Mesendoderm (in vitro differentiated cells): ENCODE data around the gene MARK3.

Experiments used
- DNase-seq: peaks from one replicate; pipeline ENCODE4 v3.0.0; 2013
- H2AK5ac ChIP-seq: 2 replicates; pipeline ENCODE4 v1.6.1; 2013; ENCODE audit warnings: low read length, inconsistent platforms
- H2BK120ac ChIP-seq: 2 replicates; pipeline ENCODE4 v1.6.1; 2013; ENCODE audit warnings: low read depth, mild to moderate bottlenecking, low read length, moderate library complexity, mixed read lengths
- H2BK15ac ChIP-seq: replicated peaks from 2 replicates; pipeline ENCODE4 v1.6.1; 2013; ENCODE audit warnings: low read depth, mild to moderate bottlenecking, moderate library complexity
- H2BK5ac ChIP-seq: 2 replicates; pipeline ENCODE4 v1.6.1; 2013; ENCODE audit warnings: low read length, inconsistent platforms
- H3K18ac ChIP-seq: 2 replicates; pipeline ENCODE4 v1.6.1; 2013; ENCODE audit warnings: mild to moderate bottlenecking, low read length, mixed read lengths
- H3K23ac ChIP-seq: one replicate; pipeline ENCODE4 v1.6.1; 2013; ENCODE audit warnings: low read length
- H3K27ac ChIP-seq: 2 replicates; pipeline ENCODE4 v1.5.1; 2013; ENCODE audit warnings: low read depth, mild to moderate bottlenecking, inconsistent platforms, low read length, moderate library complexity
- H3K27me3 ChIP-seq: 2 replicates; pipeline ENCODE4 v1.6.1; 2013; ENCODE audit warnings: low read length, control low read depth, mild to moderate bottlenecking, inconsistent platforms; ENCODE audit not compliant: insufficient read depth, poor library complexity
- H3K36me3 ChIP-seq: 2 replicates; pipeline ENCODE4 v1.6.1; 2013; ENCODE audit warnings: low read length, inconsistent platforms; ENCODE audit not compliant: control insufficient read depth, insufficient read depth
- H3K4ac ChIP-seq: one replicate; pipeline ENCODE4 v1.6.1; 2013; ENCODE audit warnings: low read depth, mild to moderate bottlenecking, low read length, moderate library complexity
- H3K4me1 ChIP-seq: 2 replicates; pipeline ENCODE4 v1.6.1; 2013; ENCODE audit warnings: low read depth, low read length, inconsistent platforms; ENCODE audit not compliant: control insufficient read depth
- H3K4me2 ChIP-seq: 2 replicates; pipeline ENCODE4 v1.6.1; 2013; ENCODE audit warnings: low read length
- H3K4me3 ChIP-seq: 2 replicates; pipeline ENCODE4 v1.5.1; 2013; ENCODE audit warnings: mild to moderate bottlenecking, low read length
- H3K56ac ChIP-seq: one replicate; pipeline ENCODE4 v1.6.1; 2013; ENCODE audit warnings: low read length
- H3K79me1 ChIP-seq: 2 replicates; pipeline ENCODE4 v1.6.1; 2013; ENCODE audit warnings: low read length, inconsistent platforms
- H3K79me2 ChIP-seq: 2 replicates; pipeline ENCODE4 v1.6.1; 2013; ENCODE audit warnings: mild to moderate bottlenecking, low read length; ENCODE audit not compliant: control insufficient read depth, insufficient read depth
- H3K9ac ChIP-seq: 2 replicates; pipeline ENCODE4 v1.6.1; 2013; ENCODE audit warnings: low read length, inconsistent platforms
- H4K5ac ChIP-seq: one replicate; pipeline ENCODE4 v1.6.1; 2013; ENCODE audit warnings: low read length
- H4K8ac ChIP-seq: one replicate; pipeline ENCODE4 v1.6.1; 2013; ENCODE audit warnings: low read depth, mild to moderate bottlenecking, control low read depth, low read length, moderate library complexity
- WGBS: extraction: QIAGEN DNeasy Blood & Tissue Kit; methylation state at CpG from one replicate; pipeline ENCODE4 v1.1.7; 2013; ENCODE audit warnings: low lambda C conversion rate, missing lambda C conversion rate; ENCODE audit not compliant: insufficient coverage; ENCODE audit errors: extremely low coverage; 5-methylcytosine and 5-hydroxymethylcytosine counted together

The MARK3 gene

GRCh38 chr14:103372017-103372416, 13.2 kb upstream of the MARK3 start:
- no peak for DNase-seq
- Histone ChIP-seq H3K79me2 (no peaks in the 10 kb centered on the region), H3K27me3 (no peaks in the 10 kb centered on the region), H3K4me2 (no peak overlapping the region), H3K27ac (no peak overlapping the region), H3K18ac (no peak overlapping the region), H3K4me3 (no peak overlapping the region), H3K4ac (no peak overlapping the region), H3K4me1 (no peaks in the 10 kb centered on the region), H2BK15ac (no peak overlapping the region), H2BK120ac (no peak overlapping the region), H2AK5ac (no peak overlapping the region), H3K36me3 (no peaks in the 10 kb centered on the region), H4K5ac (no peak overlapping the region), H3K79me1 (no peaks in the 10 kb centered on the region), H3K9ac (no peak overlapping the region), H4K8ac (no peak overlapping the region), H3K56ac (no peak overlapping the region), H3K23ac (no peak overlapping the region), H2BK5ac (no peak overlapping the region)
- WGBS = no CpG with 5 or more reads among the region's 23 CpGs

DNA sequence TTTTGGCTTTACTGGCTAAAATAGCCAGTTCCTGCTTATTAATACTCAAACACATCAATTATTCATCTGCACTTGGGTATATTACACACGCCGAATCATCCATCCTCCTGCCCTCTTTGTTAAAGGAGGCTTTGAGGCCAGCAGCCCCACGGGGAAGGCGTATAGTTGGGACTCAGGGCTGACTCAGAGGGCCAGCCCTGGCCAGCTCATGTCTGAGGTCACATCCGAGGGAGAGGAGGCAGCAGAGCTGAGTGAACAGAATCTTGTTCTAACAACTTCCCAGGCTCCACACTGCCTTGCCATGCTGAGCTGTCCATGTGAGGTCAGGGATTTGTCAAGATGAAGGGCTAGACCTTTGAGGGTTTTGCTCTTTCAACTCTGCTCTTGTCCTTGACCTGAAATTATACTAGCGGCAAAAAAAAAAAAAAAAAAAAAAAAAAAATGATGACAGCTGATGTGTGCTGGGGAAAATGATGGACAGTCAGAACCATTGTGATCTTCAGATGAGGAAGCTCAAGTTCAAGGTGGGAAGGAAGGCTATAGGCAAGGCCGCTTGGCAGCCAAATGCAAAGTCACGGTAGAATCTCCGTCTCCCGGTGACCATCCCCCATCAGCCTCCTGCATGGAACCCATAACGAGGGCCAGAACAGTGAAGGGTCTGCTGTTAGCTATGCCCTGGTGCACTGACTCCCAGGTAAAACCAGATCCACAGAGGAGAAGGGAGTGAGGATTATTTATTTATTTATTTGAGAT, 12.5 kb upstream of the MARK3 start:
- no CpG with 5 or more reads among the region's 11 CpGs for WGBS
- Histone ChIP-seq H4K5ac (no peak overlapping the region), H3K79me1 (no peaks in the 10 kb centered on the region), H3K9ac (no peak overlapping the region), H3K56ac (no peak overlapping the region), H3K23ac (no peak overlapping the region), H3K4me3 (no peak overlapping the region), H3K27me3 (no peaks in the 10 kb centered on the region), H3K4ac (no peak overlapping the region), H3K36me3 (no peaks in the 10 kb centered on the region), H4K8ac (no peak overlapping the region), H3K4me1 (no peaks in the 10 kb centered on the region), H2BK5ac (no peak overlapping the region), H3K4me2 (no peak overlapping the region), H2AK5ac (no peak overlapping the region), H3K27ac (no peak overlapping the region), H3K18ac (no peak overlapping the region), H2BK120ac (no peak overlapping the region), H3K79me2 (no peaks in the 10 kb centered on the region), H2BK15ac (no peak overlapping the region)
- DNase-seq = peak; percentile 73

GRCh38 chr14:103374121-103374520, 11.1 kb upstream of the MARK3 start:
- Histone ChIP-seq H3K56ac (no peak overlapping the region), H3K18ac (no peak overlapping the region), H3K27me3 (no peaks in the 10 kb centered on the region), H3K9ac (no peak overlapping the region), H3K23ac (no peak overlapping the region), H2BK15ac (no peak overlapping the region), H4K8ac (no peak overlapping the region), H2AK5ac (no peak overlapping the region), H3K4ac (no peak overlapping the region), H4K5ac (no peak overlapping the region), H2BK5ac (no peak overlapping the region), H3K4me2 (no peak overlapping the region), H3K79me1 (no peaks in the 10 kb centered on the region), H3K27ac (no peak overlapping the region), H2BK120ac (no peak overlapping the region), H3K79me2 (no peaks in the 10 kb centered on the region), H3K4me1 (no peaks in the 10 kb centered on the region), H3K4me3 (no peak overlapping the region), H3K36me3 (no peaks in the 10 kb centered on the region)
- DNase-seq = no peak
- no CpG with 5 or more reads among the region's 11 CpGs for WGBS

DNA sequence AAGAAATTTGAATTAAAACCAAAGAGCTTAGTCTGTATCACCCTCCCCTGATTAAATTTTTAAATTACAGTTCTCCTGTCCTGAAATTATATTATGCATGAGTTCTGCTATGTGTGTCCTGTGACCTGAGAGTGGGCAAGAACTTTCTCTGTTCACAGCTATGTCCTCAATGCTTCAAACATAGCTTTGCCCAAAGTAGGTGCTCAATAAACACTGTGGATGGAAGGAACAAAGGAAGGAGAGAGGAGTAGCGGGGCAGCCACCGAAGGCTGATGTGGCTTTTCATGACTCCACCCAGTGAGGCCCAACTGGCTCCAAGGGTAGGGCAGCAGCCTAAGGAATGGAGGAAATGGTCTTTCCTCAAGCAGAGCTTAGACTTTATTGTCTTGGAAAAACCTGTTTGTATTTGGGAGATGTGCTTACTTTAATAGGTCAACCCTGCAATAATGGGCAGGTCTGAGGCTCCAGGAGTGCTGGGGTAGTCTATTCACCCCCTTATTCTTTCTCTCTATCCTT, 7.6 kb upstream of the MARK3 start:
- no peak overlapping the region for H2BK15ac ChIP-seq
- no peaks in the 10 kb centered on the region for H3K79me1 ChIP-seq
- H3K9ac ChIP-seq = no peak overlapping the region
- H3K27ac ChIP-seq = no peak overlapping the region
- H3K23ac ChIP-seq = no peak overlapping the region
- no CpG with 5 or more reads among the region's 2 CpGs for WGBS
- no peaks in the 10 kb centered on the region for H3K79me2 ChIP-seq
- H4K8ac ChIP-seq = no peak overlapping the region
- H3K36me3 ChIP-seq = no peaks in the 10 kb centered on the region
- no peaks in the 10 kb centered on the region for H3K27me3 ChIP-seq
- H4K5ac ChIP-seq = no peak overlapping the region
- no peak overlapping the region for H3K4me3 ChIP-seq
- H2BK5ac ChIP-seq = no peak overlapping the region
- no peak overlapping the region for H2BK120ac ChIP-seq
- H3K56ac ChIP-seq = no peak overlapping the region
- no peak overlapping the region for H3K4me2 ChIP-seq
- H3K18ac ChIP-seq = no peak overlapping the region
- no peak overlapping the region for H2AK5ac ChIP-seq
- H3K4me1 ChIP-seq = no peaks in the 10 kb centered on the region
- DNase-seq = no peak
- no peak overlapping the region for H3K4ac ChIP-seq

GRCh38 chr14:103378038-103378854, 7.0 kb upstream of the MARK3 start:
- Histone ChIP-seq H2BK15ac (no peak overlapping the region), H3K4me2 (no peak overlapping the region), H3K27me3 (no peaks in the 10 kb centered on the region), H4K8ac (no peak overlapping the region), H3K56ac (no peak overlapping the region), H3K27ac (no peak overlapping the region), H2BK120ac (no peak overlapping the region), H2AK5ac (no peak overlapping the region), H3K18ac (no peak overlapping the region), H3K9ac (no peak overlapping the region), H2BK5ac (no peak overlapping the region), H3K4ac (no peak overlapping the region), H3K36me3 (no peaks in the 10 kb centered on the region), H4K5ac (no peak overlapping the region), H3K4me1 (no peaks in the 10 kb centered on the region), H3K79me2 (no peaks in the 10 kb centered on the region), H3K79me1 (no peaks in the 10 kb centered on the region), H3K4me3 (no peak overlapping the region), H3K23ac (no peak overlapping the region)
- no CpG with 5 or more reads among the region's 14 CpGs for WGBS
- DNase-seq = no peak
